SK-N-SH treated with all-trans-retinoic acid at 6 μM for 48 hours (cell line): ENCODE data around the gene MYOM3.

ENCODE experiments used
- ATAC-seq: fragments of 200-7000 bp; cut with Tn5 transposase; 3 replicates; pipeline ENCODE4 v1.9.1; 2020; ENCODE audit warnings: mild to moderate bottlenecking, moderate library complexity
- ARNTL ChIP-seq: fragments of 450-650 bp; formaldehyde crosslinking; IDR thresholded peaks from 2 replicates; pipeline ENCODE4 v1.5.0; 2020; ENCODE audit warnings: low read depth, mild to moderate bottlenecking, moderate library complexity, borderline replicate concordance
- BACH2 ChIP-seq: fragments of 250-450 bp; sonication (Bioruptor Pico); IDR thresholded peaks from 2 replicates; pipeline ENCODE4 v1.9.0; 2021; ENCODE audit warnings: mild to moderate bottlenecking, borderline replicate concordance
- CREB5 ChIP-seq: fragments of 250-450 bp; sonication (Bioruptor Pico); IDR thresholded peaks from 2 replicates; pipeline ENCODE4 v1.5.1; 2020; ENCODE audit warnings: low read depth, mild to moderate bottlenecking, moderate library complexity
- CSDC2 ChIP-seq: fragments of 250-450 bp; sonication (Bioruptor Pico); IDR thresholded peaks from 2 replicates; pipeline ENCODE4 v1.5.0; 2020; ENCODE audit warnings: mild to moderate bottlenecking, moderate library complexity
- CSRNP3 ChIP-seq: fragments of 250-450 bp; sonication (Bioruptor Pico); IDR thresholded peaks from 2 replicates; pipeline ENCODE4 v1.5.1; 2021; ENCODE audit warnings: mild to moderate bottlenecking, moderate library complexity
- ESRRG ChIP-seq: fragments of 250-450 bp; sonication (Bioruptor Pico); IDR thresholded peaks from 2 replicates; pipeline ENCODE4 v1.6.1; 2021; ENCODE audit warnings: mild to moderate bottlenecking
- GLIS3 ChIP-seq: fragments of 250-450 bp; sonication (Bioruptor Pico); IDR thresholded peaks from 2 replicates; pipeline ENCODE4 v1.5.0; 2020; ENCODE audit warnings: mild to moderate bottlenecking, moderate library complexity
- ISL1 ChIP-seq: fragments of 250-450 bp; sonication (Bioruptor Pico); IDR thresholded peaks from 2 replicates; pipeline ENCODE4 v2.1.2; 2022; ENCODE audit warnings: mild to moderate bottlenecking, moderate library complexity
- OSR1 ChIP-seq: fragments of 250-450 bp; sonication (Bioruptor Pico); IDR thresholded peaks from 2 replicates; pipeline ENCODE4 v1.8.0; 2022; ENCODE audit warnings: moderate library complexity, mild to moderate bottlenecking, inconsistent platforms
- PATZ1 ChIP-seq: fragments of 250-450 bp; sonication (Bioruptor Pico); IDR thresholded peaks from 2 replicates; pipeline ENCODE4 v1.8.0; 2020; ENCODE audit warnings: mild to moderate bottlenecking, moderate library complexity, borderline replicate concordance
- POU6F1 ChIP-seq: fragments of 250-450 bp; sonication (Bioruptor Pico); IDR thresholded peaks from 2 replicates; pipeline ENCODE4 v1.8.0; 2021; ENCODE audit warnings: low read depth, mild to moderate bottlenecking, moderate library complexity, borderline replicate concordance
- PPARA ChIP-seq: fragments of 250-450 bp; sonication (Bioruptor Pico); IDR thresholded peaks from 2 replicates; pipeline ENCODE4 v1.5.0; 2020; ENCODE audit warnings: mild to moderate bottlenecking, borderline replicate concordance
- RARB ChIP-seq: fragments of 250-450 bp; sonication (Bioruptor Pico); IDR thresholded peaks from 2 replicates; pipeline ENCODE4 v1.8.0; 2021; ENCODE audit warnings: mild to moderate bottlenecking, moderate library complexity
- SNAI2 ChIP-seq: fragments of 250-450 bp; sonication (Bioruptor Pico); IDR thresholded peaks from 2 replicates; pipeline ENCODE4 v1.5.0; 2020; ENCODE audit warnings: mild to moderate bottlenecking, moderate library complexity
- TCF4 ChIP-seq: fragments of 250-450 bp; sonication (Bioruptor Pico); IDR thresholded peaks from 2 replicates; pipeline ENCODE4 v1.8.0; 2021; ENCODE audit warnings: mild to moderate bottlenecking, moderate library complexity, borderline replicate concordance
- TOX ChIP-seq: fragments of 250-450 bp; sonication (Bioruptor Pico); IDR thresholded peaks from 2 replicates; pipeline ENCODE4 v1.8.0; 2021; ENCODE audit warnings: mild to moderate bottlenecking, moderate library complexity, borderline replicate concordance
- TSHZ2 ChIP-seq: fragments of 250-450 bp; sonication (Bioruptor Pico); IDR thresholded peaks from 2 replicates; pipeline ENCODE4 v1.5.0; 2020; ENCODE audit warnings: mild to moderate bottlenecking, moderate library complexity
- ZC3H10 ChIP-seq: fragments of 250-450 bp; sonication (Bioruptor Pico); IDR thresholded peaks from 2 replicates; pipeline ENCODE4 v1.5.1; 2021; ENCODE audit warnings: mild to moderate bottlenecking, moderate library complexity
- ZFP3 ChIP-seq: fragments of 250-450 bp; sonication (Bioruptor Pico); IDR thresholded peaks from 2 replicates; pipeline ENCODE4 v1.5.0; 2020; ENCODE audit warnings: mild to moderate bottlenecking, moderate library complexity
- ZFP30 ChIP-seq: fragments of 450-650 bp; formaldehyde crosslinking; IDR thresholded peaks from 2 replicates; pipeline ENCODE4 v1.5.0; 2022; ENCODE audit warnings: mild to moderate bottlenecking, moderate library complexity
- ZNF565 ChIP-seq: fragments of 450-650 bp; formaldehyde crosslinking; conservative IDR thresholded peaks from 2 replicates; pipeline ENCODE4 v1.5.0; 2020; ENCODE audit warnings: low read depth, mild to moderate bottlenecking, moderate library complexity
- ZNF70 ChIP-seq: fragments of 450-650 bp; formaldehyde crosslinking; IDR thresholded peaks from 2 replicates; pipeline ENCODE4 v1.5.0; 2020; ENCODE audit warnings: mild to moderate bottlenecking, moderate library complexity
- ZNF8 ChIP-seq: fragments of 450-650 bp; formaldehyde crosslinking; IDR thresholded peaks from 2 replicates; pipeline ENCODE4 v1.5.0; 2020; ENCODE audit warnings: mild to moderate bottlenecking, moderate library complexity

The MYOM3 gene

GRCh38 chr1:24130385-24130784 is 18.4 kb upstream of the MYOM3 start (continued):
- no peak for TF ChIP-seq GLIS3 (CRISPR knock-in tag)
- no peak for TF ChIP-seq ZFP30 (CRISPR knock-in tag)
- no peak for TF ChIP-seq CSRNP3
- TF ChIP-seq ZFP3 (CRISPR knock-in tag): no peak
- no peak for TF ChIP-seq CSDC2 (CRISPR knock-in tag)
- TF ChIP-seq OSR1: no peak
- TF ChIP-seq ESRRG (CRISPR knock-in tag): no peak

GRCh38 chr1:24127801-24128363 is 15.9 kb upstream of the MYOM3 start:
- ATAC-seq: no peak
- TF ChIP-seq TCF4: no peak
- no peak for TF ChIP-seq TSHZ2 (CRISPR knock-in tag)
- TF ChIP-seq ZC3H10: no peak
- TF ChIP-seq ZNF565 (CRISPR knock-in tag): no peak
- no peak for TF ChIP-seq RARB (CRISPR knock-in tag)
- no peak for TF ChIP-seq POU6F1 (CRISPR knock-in tag)
- TF ChIP-seq, all 23 proteins: peak for 0

GRCh38 chr1:24127134-24127800 is 15.3 kb upstream of the MYOM3 start:
- no peak for TF ChIP-seq ZNF8 (CRISPR knock-in tag)
- TF ChIP-seq TCF4: no peak
- no peak for ATAC-seq

GRCh38 chr1:24126672-24127023 is 14.7 kb upstream of the MYOM3 start:
- no peak for TF ChIP-seq ZFP30 (CRISPR knock-in tag)
- TF ChIP-seq ESRRG (CRISPR knock-in tag): no peak
- TF ChIP-seq TSHZ2 (CRISPR knock-in tag): no peak
- TF ChIP-seq RARB (CRISPR knock-in tag): no peak
- no peak for TF ChIP-seq PPARA (CRISPR knock-in tag)
- TF ChIP-seq CREB5 (CRISPR knock-in tag): no peak
- no peak for TF ChIP-seq ZFP3 (CRISPR knock-in tag)
- TF ChIP-seq PATZ1: no peak
- no peak for TF ChIP-seq ARNTL (CRISPR knock-in tag)
- TF ChIP-seq ISL1 (CRISPR knock-in tag): no peak
- TF ChIP-seq CSRNP3: no peak
- no peak for TF ChIP-seq SNAI2
- TF ChIP-seq BACH2: no peak
- TF ChIP-seq ZNF70 (CRISPR knock-in tag): no peak
- TF ChIP-seq OSR1: no peak
- no peak for TF ChIP-seq TOX (CRISPR knock-in tag)
- ATAC-seq: no peak
